NT2/D1 (cell line): Measurements from ENCODE around the gene TBC1D22A.

Experiments
- DNase-seq: peaks from one replicate; pipeline ENCODE4 v3.0.0-alpha.2; 2011; ENCODE audit warnings: low read depth, low spot score
- H3K27me3 ChIP-seq: 2 replicates; pipeline ENCODE4 v1.6.0; 2011; ENCODE audit warnings: mild to moderate bottlenecking; ENCODE audit not compliant: insufficient read length, insufficient read depth
- H3K36me3 ChIP-seq: 2 replicates; pipeline ENCODE4 v1.6.1; 2011; ENCODE audit warnings: mild to moderate bottlenecking, low read length, mixed read lengths; ENCODE audit not compliant: insufficient read depth, insufficient read length
- H3K4me1 ChIP-seq: 2 replicates; pipeline ENCODE4 v1.5.1; 2011; ENCODE audit not compliant: insufficient read depth, insufficient read length
- H3K4me3 ChIP-seq: 2 replicates; pipeline ENCODE4 v1.5.1; 2011; ENCODE audit warnings: low read depth; ENCODE audit not compliant: insufficient read length
- H3K9ac ChIP-seq: 2 replicates; pipeline ENCODE4 v1.6.0; 2011; ENCODE audit warnings: low read depth; ENCODE audit not compliant: insufficient read length
- H3K9me3 ChIP-seq: 2 replicates; pipeline ENCODE4 v1.5.1; 2011; ENCODE audit warnings: mild to moderate bottlenecking, low read length; ENCODE audit not compliant: insufficient read depth
- SUZ12 ChIP-seq: IDR thresholded peaks from 2 replicates; pipeline ENCODE4 v1.6.1; 2011; ENCODE audit not compliant: insufficient read length, insufficient read depth; ENCODE audit errors: extremely low read depth
- YY1 ChIP-seq: IDR thresholded peaks from 2 replicates; pipeline ENCODE4 v1.6.1; 2011; ENCODE audit not compliant: insufficient read length, insufficient read depth
- ZNF274 ChIP-seq: IDR thresholded peaks from 2 replicates; pipeline ENCODE4 v1.6.1; 2011; ENCODE audit warnings: mild to moderate bottlenecking, low read depth, low read length

Gene TBC1D22A

DNA sequence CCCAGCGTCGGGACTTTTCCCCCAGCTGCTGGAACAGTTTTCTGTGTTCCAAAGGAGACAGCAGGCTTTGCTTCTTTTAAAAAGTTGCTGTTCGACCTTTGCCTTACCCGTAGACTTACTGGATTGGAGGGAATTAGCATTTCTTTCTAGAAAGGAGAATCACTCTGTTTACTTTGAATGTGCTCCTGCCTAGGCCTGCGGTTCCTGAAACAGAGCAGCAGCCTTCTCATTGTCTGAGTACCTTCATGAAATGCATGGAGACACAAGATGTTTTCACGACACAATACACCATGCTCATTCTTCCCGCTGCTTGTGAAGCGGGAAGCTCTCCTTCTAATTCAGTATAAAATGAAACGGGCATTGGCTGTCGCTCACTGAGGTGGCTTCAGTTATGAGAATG is 196.2 kb downstream of the TBC1D22A start:
- no peaks in the 10 kb centered on the region for H3K27me3 ChIP-seq
- no peaks in the 10 kb centered on the region for H3K36me3 ChIP-seq
- TF ChIP-seq YY1, result no peak
- TF ChIP-seq SUZ12, result no peak
- no peak for TF ChIP-seq ZNF274
- no peak overlapping the region for H3K4me3 ChIP-seq
- peak; percentile 48 for DNase-seq
- peaks cover 23% of the 10 kb centered on the region for H3K4me1 ChIP-seq
- H3K9ac ChIP-seq, result no peak overlapping the region
- H3K9me3 ChIP-seq, result no peaks in the 10 kb centered on the region

- Histone ChIP-seq H3K4me1 (peaks cover 23% of the 10 kb centered on the region), H3K27me3 (no peaks in the 10 kb centered on the region), H3K36me3 (no peaks in the 10 kb centered on the region), H3K9me3 (no peaks in the 10 kb centered on the region), H3K9ac (peak overlapping the region; percentile 45), H3K4me3 (no peak overlapping the region)
- no peak for DNase-seq
- TF ChIP-seq YY1 (no peak), ZNF274 (no peak), SUZ12 (no peak)
These were observed 196.9 kb downstream of the TBC1D22A start for GRCh38 chr22:46959369-46959768.

- Histone ChIP-seq H3K9ac (no peak overlapping the region), H3K4me3 (no peak overlapping the region), H3K36me3 (peaks cover 1% of the 10 kb centered on the region), H3K27me3 (no peaks in the 10 kb centered on the region), H3K9me3 (no peaks in the 10 kb centered on the region), H3K4me1 (peaks cover 18% of the 10 kb centered on the region)
- DNase-seq, result no peak
- no peak for TF ChIP-seq SUZ12
- no peak for TF ChIP-seq ZNF274
- no peak for TF ChIP-seq YY1
These were observed 199.3 kb downstream of the TBC1D22A start for GRCh38 chr22:46961591-46962295.

GRCh38 chr22:46962406-46962805 is 200.0 kb downstream of the TBC1D22A start:
- Histone ChIP-seq H3K9me3 (no peaks in the 10 kb centered on the region), H3K9ac (no peak overlapping the region), H3K4me3 (no peak overlapping the region), H3K4me1 (peaks cover 16% of the 10 kb centered on the region), H3K36me3 (peaks cover 2% of the 10 kb centered on the region), H3K27me3 (no peaks in the 10 kb centered on the region)
- no peak for DNase-seq
- TF ChIP-seq SUZ12 (no peak), YY1 (no peak), ZNF274 (no peak)

GRCh38 chr22:46963672-46964545 is 201.5 kb downstream of the TBC1D22A start:
- TF ChIP-seq YY1, result no peak
- no peak for TF ChIP-seq SUZ12
- TF ChIP-seq ZNF274, result no peak
- no peak overlapping the region for H3K9ac ChIP-seq
- H3K9me3 ChIP-seq, result no peaks in the 10 kb centered on the region
- no peak overlapping the region for H3K4me3 ChIP-seq
- no peak for DNase-seq
- no peaks in the 10 kb centered on the region for H3K27me3 ChIP-seq
- H3K4me1 ChIP-seq, result peaks cover 5% of the 10 kb centered on the region
- H3K36me3 ChIP-seq, result peaks cover 2% of the 10 kb centered on the region

DNA sequence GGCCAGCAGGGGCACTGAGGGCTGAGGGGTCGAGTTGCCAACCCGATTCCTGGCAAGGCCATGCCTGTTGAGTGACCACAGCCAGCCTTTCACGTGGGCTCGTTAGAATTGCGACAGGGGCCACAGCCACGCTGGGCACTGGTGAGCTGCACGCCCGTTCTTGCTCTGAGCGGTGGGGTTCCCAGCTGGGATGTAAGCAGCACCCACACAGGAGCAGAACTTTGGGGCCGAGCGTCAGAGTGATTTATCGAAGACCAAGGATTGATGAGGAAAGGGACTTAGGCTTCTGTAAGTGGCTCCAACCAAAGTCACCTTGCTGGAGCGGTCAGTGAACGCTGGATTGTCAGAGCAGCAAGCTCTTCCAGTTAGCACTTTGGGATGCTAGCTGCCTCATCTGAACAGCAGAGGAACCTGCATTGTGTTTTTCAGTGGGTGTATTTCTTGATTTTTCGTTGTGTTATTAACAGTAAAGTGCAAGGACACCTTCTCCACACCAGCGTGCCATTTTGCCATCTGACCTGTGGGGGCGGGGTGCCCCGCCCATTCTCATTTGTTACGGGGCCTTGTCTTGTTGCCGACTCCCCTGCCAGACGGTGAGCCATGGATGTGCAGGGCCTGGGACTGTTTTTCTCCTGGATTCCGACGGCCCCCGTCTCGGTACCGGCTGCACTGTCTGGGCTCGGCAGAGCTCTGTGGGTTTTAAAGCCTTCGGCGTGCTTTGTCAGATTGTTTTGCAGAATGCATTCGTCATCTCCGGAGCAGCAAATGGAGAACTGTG is 202.5 kb downstream of the TBC1D22A start:
- H3K9me3 ChIP-seq, result no peaks in the 10 kb centered on the region
- H3K36me3 ChIP-seq, result peaks cover 2% of the 10 kb centered on the region
- H3K4me1 ChIP-seq, result no peaks in the 10 kb centered on the region
- no peak for TF ChIP-seq YY1
- TF ChIP-seq SUZ12, result no peak
- TF ChIP-seq ZNF274, result no peak
- H3K4me3 ChIP-seq, result no peak overlapping the region
- DNase-seq, result no peak
- no peaks in the 10 kb centered on the region for H3K27me3 ChIP-seq
- no peak overlapping the region for H3K9ac ChIP-seq
